Stimulated activated CD8-positive, alpha-beta memory T cell treated with anti-CD3 and anti-CD28 coated beads, Interleukin-7, amount 100 ng/mL, for 24 hours (primary cell): ENCODE results near the gene APRT.

Experiments used
- DNase-seq: peaks from one replicate; pipeline ENCODE4 v3.0.0-alpha.2; 2020; ENCODE audit warnings: low read depth

The APRT gene

GRCh38 chr16:88771294-88771772, 40.4 kb downstream of the APRT start:
- no peak for DNase-seq

- no peak for DNase-seq
These were observed 41.1 kb downstream of the APRT start for GRCh38 chr16:88770461-88771293.

GRCh38 chr16:88769617-88770460, 41.9 kb downstream of the APRT start:
- no peak for DNase-seq

DNA sequence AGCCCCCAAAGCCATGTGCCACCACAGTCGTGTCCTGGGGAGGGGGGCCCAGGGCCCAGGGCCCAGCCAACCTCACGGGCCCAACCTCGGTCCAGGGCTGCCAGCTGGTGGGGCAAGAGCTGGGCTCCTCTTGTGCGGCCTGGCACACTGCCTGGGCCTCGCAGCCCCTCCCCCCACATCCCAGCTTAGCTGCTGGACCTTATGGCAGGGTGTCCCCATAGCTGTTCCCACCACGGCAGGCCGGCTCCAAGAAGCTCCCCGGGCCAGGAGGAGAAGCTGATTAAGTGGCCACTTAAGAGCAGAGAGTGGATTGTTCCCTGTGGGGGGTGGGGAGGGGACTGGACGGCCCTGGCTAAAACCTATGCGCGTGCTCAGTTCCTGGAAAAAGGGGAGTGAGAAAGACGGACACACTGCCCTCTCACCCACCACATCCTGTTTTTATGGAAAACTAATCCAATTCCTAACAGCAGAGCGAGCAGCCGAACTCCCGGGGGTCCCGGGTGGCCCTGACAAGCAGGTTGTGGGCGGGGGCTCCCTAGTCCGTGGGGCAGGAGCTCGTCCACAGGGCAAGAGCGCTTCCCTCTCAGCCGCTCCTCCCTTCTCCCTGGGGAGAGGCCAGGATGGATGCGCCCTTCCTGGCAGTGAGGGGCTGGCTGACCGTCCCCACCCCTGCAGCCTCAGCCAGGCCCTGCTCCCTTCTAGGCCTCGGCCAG, 43.5 kb downstream of the APRT start:
- DNase-seq, result no peak

- DNase-seq, result no peak
These were observed 44.1 kb downstream of the APRT start for GRCh38 chr16:88767546-88768070.

DNA sequence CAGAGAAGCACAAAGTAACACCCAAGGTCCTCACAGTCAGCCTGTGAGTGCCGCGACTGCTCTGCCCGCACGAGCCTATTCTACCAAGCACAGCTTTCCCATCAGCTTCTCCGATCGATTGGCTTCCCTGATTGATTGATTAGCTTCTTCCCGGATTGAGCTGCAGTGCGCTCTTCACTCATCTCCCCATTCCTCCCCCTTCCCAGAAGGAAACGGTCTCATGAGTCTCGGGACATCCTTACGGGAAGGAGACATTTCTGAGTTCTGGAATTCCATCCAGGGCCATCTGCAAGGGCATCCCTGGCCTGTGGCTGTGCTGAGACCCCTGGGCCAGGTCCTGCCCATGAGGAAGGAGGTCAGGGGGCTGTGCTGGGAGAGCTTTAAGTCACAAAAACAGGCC, 44.8 kb downstream of the APRT start:
- no peak for DNase-seq

- DNase-seq, result no peak
These were observed 46.8 kb downstream of the APRT start for GRCh38 chr16:88764913-88765349.

- no peak for DNase-seq
These were observed 47.6 kb downstream of the APRT start for GRCh38 chr16:88764080-88764479.

DNA sequence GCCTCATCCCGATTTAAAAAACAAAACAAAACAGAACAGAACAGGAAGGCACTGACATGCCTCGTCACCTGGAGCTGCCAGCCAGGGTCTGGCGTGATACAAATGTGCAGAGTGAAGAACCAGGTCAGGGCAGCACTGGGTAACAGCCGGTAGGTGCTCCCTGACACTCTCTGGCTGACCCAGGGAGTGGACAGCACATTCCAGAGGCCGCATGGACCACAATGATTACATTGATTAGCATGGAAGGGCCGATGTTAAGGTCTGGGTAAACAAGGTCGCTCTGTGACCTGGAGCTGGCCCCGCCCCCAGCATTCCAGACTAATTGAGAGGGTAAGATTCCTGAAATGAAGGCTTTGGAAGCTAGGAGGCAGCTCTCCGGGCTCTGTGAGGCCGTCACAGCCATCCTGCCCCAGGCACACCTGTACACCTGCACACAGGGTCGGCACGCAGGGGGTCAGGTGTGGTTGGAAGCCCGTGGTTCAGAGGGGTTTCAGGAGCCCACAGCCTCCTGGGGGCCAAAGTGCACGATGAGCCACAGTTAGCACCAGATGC, 48.1 kb downstream of the APRT start:
- DNase-seq, result no peak

- DNase-seq, result no peak
These were observed 48.8 kb downstream of the APRT start for GRCh38 chr16:88762941-88763340.

- no peak for DNase-seq
These were observed 49.4 kb downstream of the APRT start for GRCh38 chr16:88762258-88762870.

- no peak for DNase-seq
These were observed 49.9 kb downstream of the APRT start for GRCh38 chr16:88761830-88762229.

- no peak for DNase-seq
These were observed 50.6 kb downstream of the APRT start for GRCh38 chr16:88761143-88761534.

DNA sequence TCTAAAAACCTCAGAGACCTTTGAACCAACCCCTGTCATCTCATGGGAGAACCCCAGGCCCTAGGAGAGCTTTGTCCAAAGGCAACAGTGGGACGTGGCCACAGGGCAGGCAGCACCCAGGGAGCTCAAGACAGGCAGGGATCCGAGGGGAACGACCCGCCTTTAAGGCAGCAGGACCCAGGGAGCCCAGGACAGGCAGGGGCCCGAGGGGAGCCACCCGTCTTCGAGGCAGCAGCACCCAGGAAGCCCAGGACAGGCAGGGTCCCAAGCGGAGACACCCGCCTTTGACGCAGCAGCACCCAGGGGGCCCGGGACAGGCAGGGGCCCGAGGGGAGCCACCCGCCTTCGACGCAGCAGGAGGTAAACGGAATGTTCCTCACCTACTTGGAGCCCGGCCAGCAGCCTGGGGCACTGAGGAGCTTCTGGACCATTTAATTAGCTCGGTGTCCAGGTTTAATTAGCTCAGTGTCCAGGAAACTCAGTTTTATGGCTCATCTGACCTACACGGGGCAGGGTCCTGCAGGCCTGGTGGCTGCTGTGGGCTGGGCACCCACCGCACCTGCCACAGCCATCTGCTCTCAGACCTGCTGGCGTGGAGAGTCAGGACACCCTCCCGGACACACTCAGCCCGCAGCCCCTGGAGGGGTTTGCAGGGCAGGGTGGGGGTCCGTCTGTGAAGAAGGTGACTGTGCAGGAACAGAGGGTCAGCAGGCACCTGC, 51.1 kb downstream of the APRT start:
- DNase-seq, result no peak

- no peak for DNase-seq
These were observed 51.8 kb downstream of the APRT start for GRCh38 chr16:88759976-88760350.
